Fibroblast of skin of back (primary cell): ENCODE data around the gene CYP26B1.
"Not testable (repeated sequence)": the region's sequence is repeated elsewhere in the genome, so short reads cannot be mapped to it uniquely, and the experiment has no call there.

Source experiments
- DNase-seq: peaks from one replicate; pipeline ENCODE4 v3.0.0-alpha.2; 2013

Gene CYP26B1

DNA sequence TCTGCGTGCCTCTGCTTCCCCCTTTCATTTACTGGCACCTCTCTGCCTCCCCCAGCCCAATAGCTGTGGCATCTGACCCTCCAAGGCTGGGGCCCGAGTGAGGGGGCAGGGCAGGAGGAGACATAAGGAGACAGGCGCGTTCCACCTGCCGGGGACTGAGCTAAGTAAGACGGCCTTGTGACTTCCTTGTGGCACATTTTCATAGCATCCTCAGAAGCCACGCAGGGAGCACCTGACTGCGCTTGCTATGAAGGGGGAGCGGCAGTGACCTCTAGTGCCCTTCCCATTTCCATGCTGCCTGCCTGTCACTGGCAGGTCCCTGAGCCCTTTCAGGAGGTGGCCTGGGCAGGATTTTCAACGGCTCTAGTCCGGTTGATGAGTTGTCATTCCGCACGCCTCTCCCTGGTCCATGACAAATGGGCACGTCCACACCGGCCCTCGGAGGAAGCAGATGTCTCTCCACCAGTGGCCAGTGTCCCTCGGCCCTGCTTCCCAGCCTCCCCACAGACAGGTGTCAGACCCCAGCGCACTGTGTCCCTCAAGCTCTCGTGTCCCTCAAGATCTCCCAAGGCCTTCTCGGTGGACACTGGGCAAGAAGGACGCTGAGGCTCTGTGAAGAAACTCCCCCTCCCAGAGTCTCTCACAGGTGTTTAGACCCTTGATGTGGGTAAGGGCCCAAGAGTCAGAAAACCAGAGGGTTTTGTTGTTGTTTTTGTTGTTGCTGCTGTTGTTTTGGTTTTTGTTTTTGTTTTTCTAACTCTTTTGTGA lies 42.7 kb downstream of the CYP26B1 start:
- DNase-seq, result no peak

DNA sequence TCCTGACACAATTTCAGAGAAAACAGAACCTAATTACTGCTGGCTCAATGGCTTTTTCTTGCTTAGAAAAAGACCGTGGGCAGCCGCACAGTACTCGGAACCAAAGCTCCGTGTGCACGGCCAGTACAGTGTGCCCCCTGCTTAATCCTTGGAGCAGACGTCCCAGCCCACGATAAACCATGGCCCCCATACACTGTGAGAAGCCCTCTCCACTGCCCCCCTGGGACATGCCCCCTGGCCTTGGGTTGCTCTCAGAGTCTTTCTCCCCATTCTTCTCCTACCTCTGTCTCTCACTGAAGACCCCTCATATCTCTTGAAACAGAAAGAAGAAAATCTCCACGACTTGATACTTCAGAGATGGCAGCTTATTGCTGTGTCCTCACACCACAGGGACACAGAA lies 44.0 kb downstream of the CYP26B1 start:
- DNase-seq, result no peak

DNA sequence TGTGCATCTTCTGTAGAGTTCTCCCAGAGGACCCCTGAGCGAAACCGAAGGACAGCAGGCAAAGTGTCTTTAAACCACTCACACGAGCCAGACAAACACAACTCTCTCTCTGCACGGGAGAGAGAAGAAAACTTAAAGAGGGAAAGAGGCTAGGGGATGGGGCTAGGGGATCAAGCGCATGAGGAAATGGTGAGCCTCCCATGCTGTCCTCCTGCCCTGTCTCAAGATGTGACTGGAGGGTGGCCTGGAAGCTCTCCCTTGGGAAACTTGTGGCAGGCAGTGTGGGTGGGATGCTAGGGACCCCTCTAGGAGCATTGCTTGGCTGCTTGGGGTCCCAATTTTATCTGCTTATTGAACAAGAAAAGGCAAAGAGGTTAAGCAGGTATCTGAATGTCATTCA lies 44.5 kb downstream of the CYP26B1 start:
- no peak for DNase-seq

DNA sequence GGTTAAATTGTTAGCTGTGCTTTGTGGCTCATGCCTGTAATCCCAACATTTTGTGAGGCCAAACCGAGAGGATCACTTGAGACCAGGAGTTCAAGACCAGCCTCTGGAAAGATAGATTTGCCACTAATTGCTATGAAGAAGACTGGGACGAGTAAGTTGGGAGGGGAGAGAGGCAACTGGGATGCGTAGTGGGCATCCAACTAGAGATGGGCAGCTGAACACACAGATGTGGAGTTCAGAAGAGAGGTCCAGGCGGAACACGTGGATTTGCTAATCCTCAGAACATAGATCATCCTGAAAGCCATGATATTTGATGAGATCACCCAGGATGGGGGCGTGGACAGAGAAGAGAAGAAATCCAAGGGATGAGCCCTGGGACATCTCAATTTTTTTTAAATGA lies 48.7 kb downstream of the CYP26B1 start:
- no peak for DNase-seq

DNA sequence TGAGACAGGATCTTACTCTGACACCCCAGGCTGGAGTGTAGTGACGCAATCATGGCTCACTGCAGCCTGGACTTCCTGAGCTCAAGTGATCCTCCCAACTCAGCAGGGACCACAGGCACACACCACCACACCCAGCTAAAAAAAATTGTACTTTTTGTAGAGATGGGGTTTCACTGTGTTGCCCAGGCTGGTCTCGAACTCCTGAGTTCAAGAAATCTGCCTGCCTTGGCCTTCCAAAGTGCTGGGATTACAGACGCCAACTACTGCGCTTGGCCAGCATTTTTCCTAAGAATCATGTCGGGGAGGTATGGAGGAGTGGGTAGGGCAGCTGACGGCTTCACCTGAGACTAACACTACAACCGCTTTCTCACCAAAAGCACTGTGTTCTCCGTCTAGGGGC lies 50.4 kb downstream of the CYP26B1 start:
- no peak for DNase-seq

DNA sequence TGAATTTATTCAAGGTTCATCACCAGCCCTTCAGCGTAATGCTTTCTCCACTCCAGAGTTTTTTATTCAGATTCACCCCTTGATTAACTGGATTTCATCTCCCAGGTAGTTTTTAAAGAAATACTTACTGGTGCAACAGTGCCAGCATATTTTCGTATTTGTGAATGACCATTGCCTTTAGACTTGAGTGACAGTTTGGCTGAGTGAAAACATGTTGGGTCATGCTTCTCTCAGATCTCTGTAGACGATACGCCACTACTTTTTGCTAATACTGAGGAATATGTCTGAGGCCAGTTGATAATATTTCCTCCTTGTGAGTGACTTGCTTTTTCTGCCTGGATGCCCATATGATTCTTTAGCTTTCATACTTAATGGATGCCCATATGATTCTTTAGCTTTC lies 51.5 kb downstream of the CYP26B1 start:
- DNase-seq, result no peak

DNA sequence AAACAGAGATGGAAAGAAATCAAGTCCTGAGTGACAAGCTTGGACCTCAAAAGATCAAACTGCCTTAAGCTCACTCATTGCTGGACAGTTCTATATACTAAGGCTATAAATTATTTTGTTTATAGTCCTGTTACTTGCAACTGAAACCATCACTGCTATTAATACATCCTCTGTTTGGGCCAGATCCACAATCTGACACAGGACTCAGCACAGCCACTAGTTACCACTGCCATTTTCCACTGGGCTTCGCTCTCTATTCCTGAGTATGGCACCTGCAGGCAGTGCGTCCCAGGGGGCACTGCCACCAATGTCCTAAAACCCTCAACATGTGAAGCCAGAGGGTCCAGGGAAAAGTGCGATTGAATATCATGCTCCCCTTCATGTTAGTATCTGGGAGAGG lies 52.3 kb downstream of the CYP26B1 start:
- no peak for DNase-seq

DNA sequence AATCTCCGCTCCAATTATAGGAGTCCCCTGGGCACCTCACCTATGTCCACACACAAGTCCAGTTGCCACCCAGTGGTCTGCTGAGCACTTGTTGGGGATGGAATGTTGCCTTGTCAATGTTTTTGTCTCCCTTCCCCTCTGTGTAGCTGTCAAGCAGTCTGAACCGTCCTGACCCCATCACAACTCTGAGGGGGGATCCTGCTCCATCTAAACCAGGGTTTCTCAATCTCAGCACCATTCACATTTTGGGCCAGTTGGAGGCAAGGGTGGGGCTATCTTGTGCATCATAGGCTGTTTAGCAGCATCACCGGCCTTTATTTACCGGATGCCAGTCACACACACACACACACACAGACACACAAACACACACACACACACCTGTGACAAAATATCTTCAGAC lies 53.0 kb downstream of the CYP26B1 start:
- no peak for DNase-seq

DNA sequence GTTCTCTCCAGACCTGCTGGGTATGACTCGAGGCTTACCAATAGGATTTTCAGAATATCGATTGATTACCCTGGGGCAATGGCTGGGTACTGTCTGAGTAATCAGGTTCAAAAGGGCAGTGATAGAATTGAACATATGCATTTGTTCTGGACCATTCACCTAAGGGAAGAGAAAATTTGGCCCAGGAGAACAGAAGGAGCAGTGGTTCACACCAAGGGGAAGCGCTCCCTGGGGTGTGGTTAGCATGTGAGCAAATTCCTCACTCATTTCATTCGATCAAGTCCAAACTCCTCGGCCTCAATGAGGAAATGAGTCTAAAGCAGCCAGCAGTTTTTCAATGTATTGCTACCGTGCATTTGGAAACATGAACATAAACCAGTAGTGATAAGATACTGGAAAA lies 55.6 kb downstream of the CYP26B1 start:
- no peak for DNase-seq

DNA sequence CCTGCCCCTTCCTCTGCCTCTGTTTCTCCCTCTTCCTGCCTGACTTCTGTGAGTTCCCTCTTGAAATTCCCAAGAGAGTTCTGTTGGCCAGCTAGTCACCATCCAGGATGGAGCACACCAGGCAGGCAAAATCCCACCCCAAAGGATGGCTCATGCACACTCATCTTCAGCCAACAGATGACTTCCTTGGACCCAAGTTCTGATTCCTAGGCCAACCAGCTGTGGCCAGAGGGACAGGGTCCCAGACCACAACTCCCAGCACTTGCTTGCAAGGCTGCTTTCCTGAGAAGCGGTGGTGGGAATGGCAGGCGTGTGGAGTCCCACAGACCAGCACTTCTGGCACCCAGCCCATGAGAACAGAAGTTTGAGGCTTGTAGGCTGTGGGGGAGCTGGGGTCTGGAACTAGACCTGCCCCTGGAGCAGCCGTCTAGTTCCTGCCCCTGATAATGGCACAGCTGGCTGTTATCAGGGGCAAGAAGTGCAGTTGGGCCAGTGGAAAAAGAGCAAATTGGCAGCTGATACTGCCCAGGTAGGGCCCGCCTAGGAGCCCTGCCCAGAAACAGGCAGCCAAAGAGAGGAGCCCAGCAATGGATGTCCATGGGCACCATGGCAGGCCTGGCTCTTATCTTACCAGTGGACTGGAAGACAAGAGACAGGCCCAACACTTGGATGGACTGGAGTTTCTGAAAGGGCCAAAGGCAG lies 56.7 kb downstream of the CYP26B1 start:
- no peak for DNase-seq

DNA sequence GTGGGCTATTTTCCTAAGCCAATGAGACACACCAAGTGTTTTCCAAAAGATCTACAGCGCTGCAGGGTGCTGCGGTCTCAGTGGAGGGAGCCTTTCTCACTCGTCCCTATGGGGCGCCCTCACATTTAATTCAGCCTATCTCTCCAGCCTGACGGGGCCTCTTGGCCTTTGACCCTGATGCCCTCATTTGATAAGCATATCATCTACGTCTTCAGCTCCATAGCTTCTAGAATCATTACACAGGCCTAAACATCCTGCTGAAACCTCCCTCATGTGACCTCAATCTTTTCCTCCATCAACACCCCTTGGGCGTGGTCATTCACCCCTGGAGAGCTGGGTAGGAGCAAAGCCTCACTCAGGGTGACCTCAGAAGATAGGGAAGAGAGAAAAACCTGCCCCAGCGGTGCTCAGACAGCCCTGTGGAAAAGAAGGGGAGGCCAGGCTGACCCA lies 57.4 kb downstream of the CYP26B1 start:
- no peak for DNase-seq

DNA sequence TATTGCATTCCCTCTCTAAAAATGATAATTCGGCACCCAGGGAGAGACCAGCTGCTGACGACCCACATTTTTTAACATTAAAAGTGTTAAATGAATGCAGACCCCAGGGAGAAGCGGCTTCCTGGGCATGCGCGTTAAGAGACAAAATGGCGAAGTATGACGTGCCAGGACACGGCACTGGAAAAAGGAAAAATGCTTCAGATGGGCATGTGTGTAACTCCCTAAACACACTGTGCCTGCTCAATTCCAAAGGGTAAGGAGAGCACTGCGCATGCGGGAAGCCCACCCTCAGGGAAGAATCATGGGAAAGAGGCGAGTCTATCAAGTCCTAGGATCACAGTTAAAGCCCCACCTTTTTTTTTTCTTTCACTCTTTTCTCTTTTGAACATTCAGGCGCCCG lies 58.1 kb downstream of the CYP26B1 start:
- DNase-seq, result no peak

DNA sequence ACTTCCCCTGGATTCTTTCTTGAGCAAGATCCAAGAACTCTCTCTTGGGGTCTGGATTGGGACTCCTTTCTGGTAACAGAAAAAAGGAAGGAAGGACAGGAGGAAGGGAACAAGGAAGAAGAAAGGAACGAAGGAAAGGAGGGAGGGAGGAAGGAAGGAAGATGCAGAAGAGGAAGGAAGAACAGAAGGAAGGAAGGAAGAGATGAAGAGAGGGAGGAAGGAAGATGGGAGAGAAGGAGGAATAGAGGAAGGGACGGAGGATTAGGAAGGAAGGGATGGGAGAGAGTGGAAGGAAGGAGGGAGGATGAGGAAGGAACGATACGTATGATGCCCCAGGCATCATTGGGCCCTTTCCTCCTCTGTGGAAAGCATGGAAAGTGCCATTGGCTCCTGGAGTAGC lies 58.6 kb downstream of the CYP26B1 start:
- no peak for DNase-seq

DNA sequence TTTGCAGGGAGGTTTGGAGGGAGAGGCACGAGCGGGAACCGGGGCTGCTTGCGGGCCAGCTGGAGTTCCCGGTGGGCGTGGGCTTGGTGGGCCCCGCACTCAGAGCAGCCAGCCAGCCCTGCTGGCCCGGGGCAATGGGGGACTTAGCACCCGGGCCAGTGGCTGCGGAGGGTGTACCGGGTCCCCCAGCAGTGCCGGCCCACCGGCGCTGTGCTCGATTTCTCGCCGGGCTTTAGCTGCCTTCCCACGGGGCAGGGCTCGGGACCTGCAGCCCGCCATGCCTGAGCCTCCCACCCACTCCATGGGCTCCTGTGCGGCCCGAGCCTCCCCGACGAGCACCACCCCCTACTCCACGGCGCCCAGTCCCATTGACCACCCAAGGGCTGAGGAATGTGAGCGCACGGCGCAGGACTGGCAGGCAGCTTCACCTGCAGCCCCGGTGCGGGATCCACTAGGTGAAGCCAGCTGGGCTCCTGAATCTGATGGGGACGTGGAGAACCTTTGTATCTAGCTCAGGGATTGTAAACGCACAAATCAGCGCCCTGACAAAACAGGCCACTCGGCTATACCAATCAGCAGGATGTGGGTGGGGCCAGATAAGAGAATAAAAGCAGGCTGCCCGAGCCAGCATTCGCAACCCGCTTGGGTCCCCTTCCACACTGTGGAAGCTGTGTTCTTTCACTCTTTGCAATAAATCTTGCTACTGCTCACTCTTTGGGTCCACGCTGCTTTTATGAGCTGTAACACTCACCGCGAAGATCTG lies 60.6 kb downstream of the CYP26B1 start:
- not testable (repeated sequence) for DNase-seq

DNA sequence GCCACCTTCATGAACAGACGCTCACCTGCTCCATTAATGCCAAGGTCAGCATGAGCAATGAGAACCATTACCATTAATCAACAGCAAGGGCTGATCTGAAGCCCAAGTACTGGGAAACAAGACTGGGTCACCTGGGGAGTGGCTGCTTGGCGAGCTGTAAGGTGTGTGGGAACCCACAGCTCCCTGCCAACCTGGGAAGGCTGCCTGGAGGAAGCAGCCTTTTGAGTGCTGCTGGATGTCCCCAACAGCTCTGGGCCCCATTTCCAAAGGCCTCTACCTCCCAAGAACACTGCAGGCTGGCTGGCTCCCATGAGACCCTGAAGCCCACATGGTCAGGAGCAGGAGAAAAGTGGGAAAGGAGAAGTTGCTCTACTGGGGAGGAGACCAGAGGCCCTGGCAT lies 62.1 kb downstream of the CYP26B1 start:
- no peak for DNase-seq

DNA sequence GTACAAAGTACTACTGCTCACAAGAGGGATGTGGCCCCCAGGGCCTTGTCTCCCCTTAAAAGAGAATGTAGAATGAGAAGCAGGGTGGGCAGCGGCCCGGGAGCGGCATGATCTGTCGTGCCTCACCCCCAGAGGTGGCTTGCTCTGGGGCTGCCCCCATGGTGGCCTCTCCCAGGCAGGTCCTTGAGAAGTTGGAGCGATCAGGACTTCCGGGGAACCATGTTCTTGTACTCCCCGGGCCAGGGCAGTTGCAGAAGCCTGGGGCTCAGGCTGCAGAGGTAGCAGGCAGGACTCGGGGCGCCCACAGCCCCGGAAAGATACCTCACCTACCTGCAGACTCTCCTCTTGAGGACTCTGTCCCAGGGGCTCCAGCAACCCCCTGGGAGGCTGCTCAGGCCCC lies 62.6 kb downstream of the CYP26B1 start:
- no peak for DNase-seq

DNA sequence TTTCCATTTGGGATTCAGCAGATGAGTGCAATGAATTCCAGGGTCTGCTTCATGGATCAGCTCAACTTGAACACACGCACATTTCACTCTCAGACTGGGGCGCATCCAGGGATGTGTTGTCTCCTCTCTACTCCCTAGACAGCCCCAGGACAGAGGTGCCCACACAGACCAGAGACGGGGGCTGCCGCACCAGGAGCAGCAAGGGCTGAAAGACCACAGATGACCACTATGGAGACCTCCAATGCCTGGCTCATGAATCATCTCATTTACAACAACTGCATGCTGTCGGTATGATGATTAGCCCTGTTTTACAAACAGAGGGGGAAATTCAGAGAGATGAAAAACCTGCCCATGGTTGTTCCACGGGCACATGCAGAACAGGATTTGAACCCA lies 63.1 kb downstream of the CYP26B1 start:
- peak; percentile 18 for DNase-seq

DNA sequence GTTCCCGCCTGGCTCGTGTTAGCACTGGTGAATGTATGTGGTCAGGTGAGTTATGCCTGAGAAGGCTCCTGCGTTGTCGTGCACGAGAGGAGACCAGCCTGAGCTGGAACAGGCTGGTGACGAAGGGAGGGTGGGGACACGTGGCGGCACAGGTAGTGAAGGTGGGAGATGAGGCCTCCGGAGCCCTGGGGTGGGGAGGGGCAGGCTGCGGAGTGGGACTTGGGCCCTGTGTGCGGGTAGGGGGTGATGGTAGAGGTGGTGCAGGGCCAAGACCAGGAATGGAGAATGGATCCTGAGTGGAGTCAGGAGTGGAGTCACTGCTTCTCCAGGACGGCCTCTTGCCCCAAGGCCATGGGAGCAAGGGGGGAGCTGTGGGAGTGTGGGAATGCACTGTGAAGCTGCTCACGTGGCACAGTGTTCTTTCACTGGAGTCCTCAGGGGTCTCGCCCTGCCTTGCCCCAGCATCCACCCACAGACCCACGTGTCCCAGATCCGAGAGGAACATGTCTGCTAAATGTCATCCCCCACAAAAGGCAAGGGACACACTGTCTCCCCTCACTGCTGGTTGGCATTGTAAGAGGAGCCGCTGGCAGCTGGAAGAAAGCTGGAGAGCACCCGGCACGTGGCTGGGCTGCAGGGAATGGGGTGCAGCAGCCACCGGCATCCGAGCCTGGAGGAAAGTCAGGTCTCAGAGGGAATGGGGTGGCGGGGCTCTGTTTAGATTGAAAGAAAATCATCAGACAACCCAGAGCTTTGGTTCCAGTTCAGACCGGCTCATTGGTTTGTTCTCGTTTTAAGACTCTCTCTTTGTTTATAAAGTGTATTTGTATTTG lies 63.7 kb downstream of the CYP26B1 start:
- DNase-seq, result no peak

DNA sequence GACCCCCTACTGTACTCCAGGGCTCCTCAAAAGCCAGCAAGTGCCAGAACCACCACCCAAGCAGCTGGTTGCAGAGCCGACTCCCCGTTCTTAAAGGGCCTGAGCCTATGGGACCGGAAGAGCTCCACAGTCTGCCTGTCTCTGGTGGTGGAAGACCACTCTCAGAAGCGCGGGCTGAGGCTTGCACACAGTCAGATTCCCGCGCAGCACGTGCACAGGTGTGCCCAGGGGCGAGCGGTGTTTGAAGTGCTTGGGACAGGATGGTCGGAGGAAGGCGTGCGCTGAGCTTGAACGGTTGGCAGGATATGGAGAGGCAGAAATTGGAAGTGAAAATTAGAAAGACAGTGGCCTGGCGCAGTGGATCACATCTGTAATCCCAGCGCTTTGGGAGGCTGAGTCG lies 64.8 kb downstream of the CYP26B1 start:
- DNase-seq, result no peak

DNA sequence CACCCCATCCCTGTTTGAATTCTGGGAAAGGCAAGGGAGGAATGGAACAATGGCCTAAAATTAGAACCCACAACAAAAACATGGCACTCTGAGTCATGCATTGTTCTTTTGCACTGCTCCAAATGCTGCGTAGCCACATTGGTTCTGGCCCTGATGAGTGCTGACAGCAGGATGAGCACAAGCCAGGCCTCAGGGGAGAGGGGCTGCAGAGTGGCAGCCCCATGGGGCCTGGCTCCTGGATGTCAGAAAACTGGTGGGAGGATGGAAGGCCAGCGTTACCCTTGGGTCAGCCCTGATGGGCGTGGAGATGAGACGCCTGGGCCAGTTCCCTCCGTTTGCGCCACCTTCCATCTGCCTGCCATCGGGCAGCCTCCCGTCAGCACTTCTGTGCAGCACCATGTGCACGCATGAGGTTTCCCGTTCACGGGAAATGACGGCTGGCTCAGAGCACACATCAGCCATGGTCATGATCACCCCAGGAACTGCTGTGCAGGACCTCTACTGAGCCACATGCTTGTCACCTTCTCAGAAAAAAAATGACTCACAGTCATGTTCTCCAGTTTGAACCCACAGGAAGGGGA lies 65.6 kb downstream of the CYP26B1 start:
- peak; percentile 80 for DNase-seq

DNA sequence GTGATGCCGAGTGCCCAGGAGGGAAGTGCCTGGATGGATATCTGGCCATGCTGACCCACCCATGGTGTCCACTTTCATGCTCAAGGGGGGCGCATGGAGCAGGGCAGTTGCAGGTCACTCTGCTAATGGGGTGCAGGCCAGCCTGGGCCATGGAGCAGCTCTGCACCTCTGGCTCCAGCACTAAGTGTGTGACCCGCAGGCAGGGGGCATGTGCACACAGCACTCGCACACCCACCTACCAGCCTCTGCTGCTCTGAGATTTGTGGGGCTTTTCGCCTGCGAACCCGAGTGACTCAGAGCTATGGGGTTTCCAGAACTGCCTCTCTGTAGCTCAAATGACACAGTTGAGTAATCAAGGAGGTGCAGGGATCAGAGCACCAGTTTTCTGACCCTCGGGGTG lies 66.2 kb downstream of the CYP26B1 start:
- peak; percentile 69 for DNase-seq
